Fibroblast of lung (primary cell): ENCODE results near the gene KDM3A. TPM values are rescaled to one million over a fixed set of nuclear protein-coding genes. Genes with fewer than 3 reads are reported as not detected.
A peak's percentile ranks its signal among the peaks of the same experiment; 100 is the strongest.
"Not testable (repeated sequence)": the region's sequence is repeated elsewhere in the genome, so short reads cannot be mapped to it uniquely, and the experiment has no call there.

ENCODE experiments used
- DNase-seq, 2 donors: peaks; one replicate each; pipeline versions ENCODE4 v3.0.0 to v3.0.0-alpha.2; 2010; ENCODE audit warnings: low read depth in 2 of 2
- H2AFZ ChIP-seq: 2 replicates; pipeline ENCODE4 v1.5.1; 2012; ENCODE audit warnings: low read length, control low read depth, inconsistent platforms
- H3K27ac ChIP-seq: 2 replicates; pipeline ENCODE4 v1.5.1; 2011; ENCODE audit warnings: low read length, control low read depth; ENCODE audit not compliant: insufficient read depth
- H3K27me3 ChIP-seq: 2 replicates; pipeline ENCODE4 v1.5.1; 2011; ENCODE audit warnings: mild to moderate bottlenecking, low read length; ENCODE audit not compliant: control insufficient read depth, insufficient read depth
- H3K36me3 ChIP-seq: 2 replicates; pipeline ENCODE4 v1.5.1; 2011; ENCODE audit warnings: low read length; ENCODE audit not compliant: control insufficient read depth, insufficient read depth
- H3K4me1 ChIP-seq: 2 replicates; pipeline ENCODE4 v1.5.1; 2011; ENCODE audit warnings: low read length; ENCODE audit not compliant: control insufficient read depth, insufficient read depth; ENCODE audit errors: extremely low read depth
- H3K4me2 ChIP-seq: 2 replicates; pipeline ENCODE4 v1.5.1; 2011; ENCODE audit warnings: low read length, control low read depth; ENCODE audit not compliant: insufficient read depth; ENCODE audit errors: extremely low read depth
- H3K4me3 ChIP-seq, 4 experiments: fragments of 200-600 bp in 1 of 4; sonication (generic) in 1 of 4; replicated peaks in 1 of 4; 2 replicates each; pipeline ENCODE4 v1.5.1; 2011 to 2016; ENCODE audit warnings: low read length in 4 of 4, low read depth in 3 of 4, mild to moderate bottlenecking in 3 of 4, control low read depth in 2 of 4, inconsistent platforms in 1 of 4, mixed read lengths in 1 of 4; ENCODE audit not compliant: insufficient read depth in 1 of 4; ENCODE audit errors: control extremely low read depth in 1 of 4
- H3K79me2 ChIP-seq: 2 replicates; pipeline ENCODE4 v1.5.1; 2012; ENCODE audit warnings: mild to moderate bottlenecking, low read length, inconsistent platforms; ENCODE audit not compliant: control insufficient read depth, insufficient read depth
- H3K9ac ChIP-seq: 2 replicates; pipeline ENCODE4 v1.5.1; 2011; ENCODE audit warnings: mild to moderate bottlenecking, low read length, control low read depth; ENCODE audit not compliant: insufficient read depth
- H3K9me3 ChIP-seq: 2 replicates; pipeline ENCODE4 v1.5.1; 2012; ENCODE audit warnings: low read depth, low read length; ENCODE audit not compliant: control insufficient read depth, insufficient read depth
- H4K20me1 ChIP-seq: 2 replicates; pipeline ENCODE4 v1.5.1; 2011; ENCODE audit warnings: low read length; ENCODE audit not compliant: control insufficient read depth, insufficient read depth; ENCODE audit errors: extremely low read depth
- EZH2 ChIP-seq: IDR thresholded peaks from 2 replicates; pipeline ENCODE4 v1.5.1; 2012; ENCODE audit warnings: low read length, control low read depth, mild to moderate bottlenecking; ENCODE audit errors: missing control alignments
- polyA plus RNA-seq, 2 donors: library from polyadenylated mRNA; depleted of rRNA in 1 of 2; stranded (reverse) in 1 of 2; unstranded in 1 of 2; fragments of >200 nt; gene quantifications; 2 replicates each; pipeline ENCODE4 v1.2.1, GENCODE V29; 2011 to 2012; ENCODE audit warnings: missing spikeins in 1 of 2
- total RNA-seq: library from RNA; depleted of rRNA; stranded (reverse); fragments of >200 nt; gene quantifications from 2 replicates; pipeline ENCODE4 v1.2.1, GENCODE V29; 2014
- TF ChIP-seq, protein P1 (sequence below), 2 donors: IDR thresholded peaks in 1 of 2; conservative IDR thresholded peaks in 1 of 2; 1 replicate in 1 of 2; 2 replicates in 1 of 2; pipeline ENCODE4 v1.5.1; 2011 to 2012; ENCODE audit warnings: low read length in 2 of 2, control low read depth in 1 of 2, inconsistent platforms in 1 of 2, low read depth in 1 of 2, mild to moderate bottlenecking in 1 of 2

KDM3A gene
- total and polyA plus RNA-seq, 2 donors (not counting 1 experiment from before 2014, with no cell fraction given): 20.5 to 26.0 TPM

DNA sequence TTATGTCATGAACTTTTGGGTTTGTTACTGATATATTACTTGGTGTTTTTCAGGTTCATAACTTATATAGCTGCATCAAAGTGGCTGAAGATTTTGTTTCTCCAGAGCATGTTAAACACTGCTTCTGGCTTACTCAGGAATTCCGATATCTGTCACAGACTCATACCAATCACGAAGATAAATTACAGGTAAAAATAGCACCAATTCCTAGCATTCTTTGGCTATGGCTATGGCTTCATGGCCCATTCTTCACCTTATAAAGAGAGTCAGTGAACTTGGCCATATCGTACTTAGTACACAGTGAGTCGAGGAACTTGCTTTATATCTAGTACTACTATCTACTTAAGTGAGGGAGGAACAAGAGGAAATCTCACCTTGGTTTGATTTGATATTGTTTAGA lies 49.9 kb downstream of the KDM3A start:
- H3K9me3 ChIP-seq: no peaks in the 10 kb centered on the region
- no peak overlapping the region for H3K4me2 ChIP-seq
- no peak overlapping the region for H3K4me3 ChIP-seq
- H3K79me2 ChIP-seq: no peaks in the 10 kb centered on the region
- no peaks in the 10 kb centered on the region for H3K4me1 ChIP-seq
- no peaks in the 10 kb centered on the region for H3K27me3 ChIP-seq
- no peak overlapping the region for H3K9ac ChIP-seq
- TF ChIP-seq, protein P1, sequence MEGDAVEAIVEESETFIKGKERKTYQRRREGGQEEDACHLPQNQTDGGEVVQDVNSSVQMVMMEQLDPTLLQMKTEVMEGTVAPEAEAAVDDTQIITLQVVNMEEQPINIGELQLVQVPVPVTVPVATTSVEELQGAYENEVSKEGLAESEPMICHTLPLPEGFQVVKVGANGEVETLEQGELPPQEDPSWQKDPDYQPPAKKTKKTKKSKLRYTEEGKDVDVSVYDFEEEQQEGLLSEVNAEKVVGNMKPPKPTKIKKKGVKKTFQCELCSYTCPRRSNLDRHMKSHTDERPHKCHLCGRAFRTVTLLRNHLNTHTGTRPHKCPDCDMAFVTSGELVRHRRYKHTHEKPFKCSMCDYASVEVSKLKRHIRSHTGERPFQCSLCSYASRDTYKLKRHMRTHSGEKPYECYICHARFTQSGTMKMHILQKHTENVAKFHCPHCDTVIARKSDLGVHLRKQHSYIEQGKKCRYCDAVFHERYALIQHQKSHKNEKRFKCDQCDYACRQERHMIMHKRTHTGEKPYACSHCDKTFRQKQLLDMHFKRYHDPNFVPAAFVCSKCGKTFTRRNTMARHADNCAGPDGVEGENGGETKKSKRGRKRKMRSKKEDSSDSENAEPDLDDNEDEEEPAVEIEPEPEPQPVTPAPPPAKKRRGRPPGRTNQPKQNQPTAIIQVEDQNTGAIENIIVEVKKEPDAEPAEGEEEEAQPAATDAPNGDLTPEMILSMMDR (conservative IDR thresholded peaks at IDR 0.05 in 1 of 2, IDR thresholded peaks at IDR 0.05 in 1 of 2; ENCODE audit: low read depth in 1 of 2, low read length in 2 of 2): no peak
- TF ChIP-seq EZH2: no peak
- H2AFZ ChIP-seq: no peak overlapping the region
- peak in 1 of 2 donors; percentile 76 for DNase-seq
- peaks cover 14% of the 10 kb centered on the region for H3K36me3 ChIP-seq
- H4K20me1 ChIP-seq: no peaks in the 10 kb centered on the region
- H3K27ac ChIP-seq: no peak overlapping the region

DNA sequence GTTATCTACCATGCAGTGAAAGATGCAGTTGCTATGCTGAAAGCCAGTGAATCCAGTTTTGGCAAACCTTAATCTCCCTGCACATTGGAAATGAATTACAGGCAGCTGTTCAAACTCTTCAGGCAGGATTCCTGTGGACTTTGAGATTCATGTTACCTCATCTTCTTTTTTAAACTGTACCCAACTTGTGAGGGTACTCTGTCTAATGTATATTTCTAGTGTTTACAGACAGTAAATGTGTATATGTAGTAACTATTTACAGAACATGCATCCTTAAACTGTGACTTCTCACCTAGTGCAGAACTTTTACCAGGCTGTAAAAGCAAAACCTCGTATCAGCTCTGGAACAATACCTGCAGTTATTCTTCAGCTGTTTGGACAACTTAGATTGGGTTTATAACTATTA lies 50.9 kb downstream of the KDM3A start:
- Histone ChIP-seq H3K4me2 (no peak overlapping the region), H3K79me2 (no peaks in the 10 kb centered on the region), H4K20me1 (no peaks in the 10 kb centered on the region), H3K9ac (no peak overlapping the region), H2AFZ (no peak overlapping the region), H3K9me3 (no peaks in the 10 kb centered on the region), H3K4me3 (no peak overlapping the region), H3K27me3 (no peaks in the 10 kb centered on the region), H3K4me1 (no peaks in the 10 kb centered on the region), H3K27ac (no peak overlapping the region), H3K36me3 (peaks cover 11% of the 10 kb centered on the region)
- no peak for TF ChIP-seq EZH2
- TF ChIP-seq, protein P1 (conservative IDR thresholded peaks at IDR 0.05 in 1 of 2, IDR thresholded peaks at IDR 0.05 in 1 of 2; ENCODE audit: low read depth in 1 of 2, low read length in 2 of 2): no peak
- DNase-seq: peak in 1 of 2 donors; percentile 60

DNA sequence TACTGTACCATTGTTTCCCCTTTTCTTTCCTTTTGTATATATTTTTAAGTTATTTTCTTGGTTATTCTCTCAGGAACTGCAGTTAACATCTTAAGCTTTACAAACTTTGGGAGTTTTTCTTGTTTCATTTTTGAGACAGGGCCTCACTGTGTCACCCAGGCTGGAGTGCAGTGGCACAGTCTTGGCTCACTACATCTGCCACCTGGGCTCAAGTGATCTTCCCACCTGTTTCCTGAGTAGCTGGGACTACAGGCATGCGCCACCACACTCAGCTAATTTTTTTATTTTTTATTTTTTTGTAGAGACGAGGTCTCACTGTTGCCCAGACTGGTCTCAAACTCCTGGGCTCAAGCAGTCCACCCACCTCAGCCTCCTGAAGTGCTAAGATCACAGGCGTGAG lies 55.2 kb downstream of the KDM3A start:
- H3K4me1 ChIP-seq, H3K79me2 ChIP-seq, H3K9me3 ChIP-seq, H3K36me3 ChIP-seq, H3K9ac ChIP-seq, H3K4me3 ChIP-seq, H3K4me2 ChIP-seq, H4K20me1 ChIP-seq, H3K27me3 ChIP-seq, H3K27ac ChIP-seq, H2AFZ ChIP-seq, DNase-seq: not testable (repeated sequence)
